ENCODE data around the gene WNT8B. TPM values are rescaled to one million over a fixed set of nuclear protein-coding genes. Genes with fewer than 3 reads are reported as not detected.

Gene WNT8B
- total and polyA plus RNA-seq, 9 of the 15 experiments (the other 6 are each of a cell fraction or from before 2014, with no cell fraction given), result not detected

DNA sequence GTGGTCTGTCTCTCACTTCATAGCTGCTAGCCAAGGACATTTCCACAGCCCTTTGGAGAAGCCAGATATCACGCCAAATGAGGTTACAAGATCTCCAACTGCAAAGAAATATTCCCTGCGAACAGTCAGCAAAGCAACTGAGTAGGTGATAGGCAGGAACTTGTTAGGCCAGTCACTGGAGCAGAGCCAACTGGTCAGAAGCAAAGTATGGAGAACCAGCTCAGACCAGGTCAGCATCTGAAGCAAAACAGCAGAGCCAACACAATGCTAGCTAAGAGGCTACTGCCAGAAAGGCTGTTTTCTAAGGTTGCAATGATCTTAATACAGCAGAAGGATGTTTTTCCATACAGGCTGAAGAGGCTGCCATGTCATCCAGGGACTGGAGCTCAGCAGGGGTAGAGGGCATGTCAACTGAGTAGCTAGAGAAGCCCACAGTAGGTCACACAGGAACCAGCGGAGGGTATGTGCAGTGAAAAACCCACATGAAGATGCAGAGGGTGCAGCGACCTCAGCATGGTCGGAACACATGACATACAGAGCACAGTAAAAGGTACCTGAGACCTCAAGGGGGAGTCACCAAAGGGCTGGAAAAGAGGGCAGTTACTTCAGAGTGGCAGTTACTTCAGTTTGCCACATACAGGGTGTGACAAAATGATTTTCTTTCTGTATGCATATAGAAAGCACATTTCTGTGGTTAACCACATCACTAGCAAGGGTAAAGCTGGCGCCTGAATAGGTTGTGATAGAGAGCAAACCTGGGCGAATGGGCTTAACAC is 47.9 kb downstream of the WNT8B start:
- Histone ChIP-seq H4K20me1 (replicated peaks; ENCODE audit: control insufficient read depth, insufficient read depth, low read length) (no peaks in the 10 kb centered on the region), H3K36me3 (ENCODE audit: control insufficient read depth, insufficient read depth, low read length) (no peaks in the 10 kb centered on the region), H3K79me2 (ENCODE audit: control insufficient read depth, insufficient read depth, low read length) (no peaks in the 10 kb centered on the region), H3K9me1 (ENCODE audit: control insufficient read depth, insufficient read depth, low read length) (no peaks in the 10 kb centered on the region), H3K4me1 (replicated peaks in 1 of 2; ENCODE audit: control insufficient read depth in 2 of 2, insufficient read depth in 2 of 2, low read length in 2 of 2) (peaks cover 0 to 4% of the 10 kb centered on the region in 2 experiments; a peak in 2 of 5 replicates), H3K9ac (ENCODE audit: insufficient read depth in 1 of 2, low read depth in 2 of 2, low read length in 2 of 2) (no peak overlapping the region), H3K27ac (ENCODE audit: extremely low read depth, low read depth, low read length) (no peak overlapping the region), H2AFZ (ENCODE audit: low read depth, low read length) (no peak overlapping the region), H3K4me3 (no peak overlapping the region), H3K4me2 (ENCODE audit: insufficient read depth, low read length) (no peak overlapping the region), H3K27me3 (ENCODE audit: control insufficient read depth in 2 of 2, insufficient read depth in 2 of 2, low read length in 2 of 2) (no peaks in the 10 kb centered on the region), H3K9me3 (replicated peaks; ENCODE audit: control insufficient read depth, insufficient read depth, low read depth, low read length) (no peaks in the 10 kb centered on the region)
- in situ Hi-C loops (cut with MboI) (no loop called here), intact Hi-C loops (cut with micrococcal nuclease) (no loop called here)
- BruUV-seq (replicated peaks), result no TSS peak
- POLR2A ChIA-PET, result interaction anchor here (0.8 to 1.1 kb wide), 3 partner anchors 9 to 505 kb away, joined by 3 to 4 read pairs (median 3); no protein-coding TSS in a partner anchor
- CTCF ChIA-PET (ENCODE audit: low intra/inter-chr PET ratio), result interaction anchor here (3.7 kb wide), 1 partner anchor 77 kb away, joined by 44 read pairs; no protein-coding TSS in a partner anchor
- WGBS (ENCODE audit: insufficient coverage, low coverage, missing lambda C conversion rate), result 46% methylated on average over 7 of the region's 7 CpGs
- no peak for FAIRE-seq
- no peak for DNase-seq (ENCODE audit: extremely low read depth in 1 of 4, low spot score in 3 of 4)
- TF ChIP-seq SRSF3 (IDR thresholded peaks at IDR 0.05; ENCODE audit: insufficient read depth, low read length) (no peak), KAT8 (IDR thresholded peaks at IDR 0.05; ENCODE audit: low read depth) (no peak), ZNF239 (CRISPR knock-in tag; IDR thresholded peaks at IDR 0.05) (no peak), ZNF668 (CRISPR knock-in tag; IDR thresholded peaks at IDR 0.05) (no peak)
- TF ChIP-seq, protein P1, sequence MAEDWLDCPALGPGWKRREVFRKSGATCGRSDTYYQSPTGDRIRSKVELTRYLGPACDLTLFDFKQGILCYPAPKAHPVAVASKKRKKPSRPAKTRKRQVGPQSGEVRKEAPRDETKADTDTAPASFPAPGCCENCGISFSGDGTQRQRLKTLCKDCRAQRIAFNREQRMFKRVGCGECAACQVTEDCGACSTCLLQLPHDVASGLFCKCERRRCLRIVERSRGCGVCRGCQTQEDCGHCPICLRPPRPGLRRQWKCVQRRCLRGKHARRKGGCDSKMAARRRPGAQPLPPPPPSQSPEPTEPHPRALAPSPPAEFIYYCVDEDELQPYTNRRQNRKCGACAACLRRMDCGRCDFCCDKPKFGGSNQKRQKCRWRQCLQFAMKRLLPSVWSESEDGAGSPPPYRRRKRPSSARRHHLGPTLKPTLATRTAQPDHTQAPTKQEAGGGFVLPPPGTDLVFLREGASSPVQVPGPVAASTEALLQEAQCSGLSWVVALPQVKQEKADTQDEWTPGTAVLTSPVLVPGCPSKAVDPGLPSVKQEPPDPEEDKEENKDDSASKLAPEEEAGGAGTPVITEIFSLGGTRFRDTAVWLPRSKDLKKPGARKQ (CRISPR knock-in tag; IDR thresholded peaks at IDR 0.05), result no peak
- TF ChIP-seq, protein P2, sequence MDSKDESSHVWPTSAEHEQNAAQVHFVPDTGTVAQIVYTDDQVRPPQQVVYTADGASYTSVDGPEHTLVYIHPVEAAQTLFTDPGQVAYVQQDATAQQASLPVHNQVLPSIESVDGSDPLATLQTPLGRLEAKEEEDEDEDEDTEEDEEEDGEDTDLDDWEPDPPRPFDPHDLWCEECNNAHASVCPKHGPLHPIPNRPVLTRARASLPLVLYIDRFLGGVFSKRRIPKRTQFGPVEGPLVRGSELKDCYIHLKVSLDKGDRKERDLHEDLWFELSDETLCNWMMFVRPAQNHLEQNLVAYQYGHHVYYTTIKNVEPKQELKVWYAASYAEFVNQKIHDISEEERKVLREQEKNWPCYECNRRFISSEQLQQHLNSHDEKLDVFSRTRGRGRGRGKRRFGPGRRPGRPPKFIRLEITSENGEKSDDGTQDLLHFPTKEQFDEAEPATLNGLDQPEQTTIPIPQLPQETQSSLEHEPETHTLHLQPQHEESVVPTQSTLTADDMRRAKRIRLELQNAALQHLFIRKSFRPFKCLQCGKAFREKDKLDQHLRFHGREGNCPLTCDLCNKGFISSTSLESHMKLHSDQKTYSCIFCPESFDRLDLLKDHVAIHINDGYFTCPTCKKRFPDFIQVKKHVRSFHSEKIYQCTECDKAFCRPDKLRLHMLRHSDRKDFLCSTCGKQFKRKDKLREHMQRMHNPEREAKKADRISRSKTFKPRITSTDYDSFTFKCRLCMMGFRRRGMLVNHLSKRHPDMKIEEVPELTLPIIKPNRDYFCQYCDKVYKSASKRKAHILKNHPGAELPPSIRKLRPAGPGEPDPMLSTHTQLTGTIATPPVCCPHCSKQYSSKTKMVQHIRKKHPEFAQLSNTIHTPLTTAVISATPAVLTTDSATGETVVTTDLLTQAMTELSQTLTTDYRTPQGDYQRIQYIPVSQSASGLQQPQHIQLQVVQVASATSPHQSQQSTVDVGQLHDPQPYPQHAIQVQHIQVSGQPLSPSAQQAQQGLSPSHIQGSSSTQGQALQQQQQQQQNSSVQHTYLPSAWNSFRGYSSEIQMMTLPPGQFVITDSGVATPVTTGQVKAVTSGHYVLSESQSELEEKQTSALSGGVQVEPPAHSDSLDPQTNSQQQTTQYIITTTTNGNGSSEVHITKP (IDR thresholded peaks at IDR 0.05; ENCODE audit: partially characterized antibody), result no peak
- no peak for ATAC-seq
